Measurements from ENCODE around the gene FARP2.

Gene FARP2

DNA sequence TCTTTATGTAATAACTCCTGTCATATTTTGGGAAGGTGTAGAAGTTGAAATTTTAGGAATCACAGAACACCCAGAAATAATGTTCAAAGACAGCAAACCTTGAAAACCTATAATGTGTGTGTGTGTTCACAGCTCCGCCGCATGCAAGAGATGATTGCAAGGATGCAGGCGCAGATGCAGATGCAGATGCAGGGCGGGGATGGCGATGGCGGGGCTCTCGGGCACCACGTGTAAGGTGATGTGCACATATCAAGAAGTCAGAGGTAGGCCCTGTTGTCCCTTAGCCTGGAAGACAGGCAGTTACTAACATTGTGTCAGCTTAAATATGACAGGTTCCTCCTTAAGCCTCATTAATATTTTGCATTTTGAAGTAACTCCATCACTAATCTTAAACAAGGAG, 6.1 kb upstream of the FARP2 start:
- no peaks in the 10 kb centered on the region for H3K4me1 ChIP-seq (ENCODE audit: control insufficient read depth, insufficient read depth, low read length, poor library complexity, severe bottlenecking)
- no peak overlapping the region for H3K27ac ChIP-seq (ENCODE audit: insufficient read depth, low read length, poor library complexity, severe bottlenecking)
- H3K4me3 ChIP-seq (ENCODE audit: insufficient read depth, low read depth, low read length, poor library complexity, severe bottlenecking), result no peak overlapping the region
- no peaks in the 10 kb centered on the region for H3K9me3 ChIP-seq (ENCODE audit: control insufficient read depth, low read length)
- no peaks in the 10 kb centered on the region for H3K27me3 ChIP-seq (replicated peaks; ENCODE audit: control insufficient read depth, insufficient read depth, low read length, poor library complexity, severe bottlenecking)
- no peak for DNase-seq
- peaks cover 62% of the 10 kb centered on the region for H3K36me3 ChIP-seq (ENCODE audit: control insufficient read depth, insufficient read depth, low read length)

GRCh38 chr2:241350530-241350877, 5.6 kb upstream of the FARP2 start:
- peaks cover 57% of the 10 kb centered on the region for H3K36me3 ChIP-seq (ENCODE audit: control insufficient read depth, insufficient read depth, low read length)
- H3K27me3 ChIP-seq (replicated peaks; ENCODE audit: control insufficient read depth, insufficient read depth, low read length, poor library complexity, severe bottlenecking), result no peaks in the 10 kb centered on the region
- H3K9me3 ChIP-seq (ENCODE audit: control insufficient read depth, low read length), result no peaks in the 10 kb centered on the region
- no peak overlapping the region for H3K4me3 ChIP-seq (ENCODE audit: insufficient read depth, low read depth, low read length, poor library complexity, severe bottlenecking)
- no peak overlapping the region for H3K27ac ChIP-seq (ENCODE audit: insufficient read depth, low read length, poor library complexity, severe bottlenecking)
- no peak for DNase-seq
- peaks cover 4% of the 10 kb centered on the region for H3K4me1 ChIP-seq (ENCODE audit: control insufficient read depth, insufficient read depth, low read length, poor library complexity, severe bottlenecking)

- no peak overlapping the region for H3K4me3 ChIP-seq (ENCODE audit: insufficient read depth, low read depth, low read length, poor library complexity, severe bottlenecking)
- DNase-seq, result no peak
- H3K4me1 ChIP-seq (ENCODE audit: control insufficient read depth, insufficient read depth, low read length, poor library complexity, severe bottlenecking), result peaks cover 4% of the 10 kb centered on the region
- no peaks in the 10 kb centered on the region for H3K9me3 ChIP-seq (ENCODE audit: control insufficient read depth, low read length)
- peaks cover 51% of the 10 kb centered on the region for H3K36me3 ChIP-seq (ENCODE audit: control insufficient read depth, insufficient read depth, low read length)
- no peak overlapping the region for H3K27ac ChIP-seq (ENCODE audit: insufficient read depth, low read length, poor library complexity, severe bottlenecking)
- H3K27me3 ChIP-seq (replicated peaks; ENCODE audit: control insufficient read depth, insufficient read depth, low read length, poor library complexity, severe bottlenecking), result no peaks in the 10 kb centered on the region
Measured at GRCh38 chr2:241350878-241351639, 5.0 kb upstream of the FARP2 start.

DNA sequence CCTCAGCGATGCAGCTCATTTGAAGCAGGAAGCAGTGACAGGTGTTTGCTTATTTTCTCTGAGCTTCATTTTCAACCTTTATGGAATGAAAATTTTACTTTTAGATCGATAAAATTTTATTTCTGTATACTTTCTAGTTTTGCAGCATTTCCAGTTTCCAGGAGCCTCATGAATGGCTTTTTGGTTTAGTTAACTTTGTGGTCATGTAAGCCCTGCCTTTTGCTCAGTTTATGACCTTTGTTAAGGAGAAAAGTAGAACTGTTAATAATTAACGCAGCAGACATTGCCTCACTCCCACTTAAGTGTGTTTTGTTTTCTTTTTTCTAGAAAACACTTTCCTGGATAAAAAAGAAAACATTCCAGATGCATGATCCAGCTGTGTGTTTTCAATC, 4.4 kb upstream of the FARP2 start:
- Histone ChIP-seq H3K27me3 (replicated peaks; ENCODE audit: control insufficient read depth, insufficient read depth, low read length, poor library complexity, severe bottlenecking) (no peaks in the 10 kb centered on the region), H3K4me1 (ENCODE audit: control insufficient read depth, insufficient read depth, low read length, poor library complexity, severe bottlenecking) (peaks cover 7% of the 10 kb centered on the region), H3K9me3 (ENCODE audit: control insufficient read depth, low read length) (no peaks in the 10 kb centered on the region), H3K4me3 (ENCODE audit: insufficient read depth, low read depth, low read length, poor library complexity, severe bottlenecking) (no peak overlapping the region), H3K27ac (ENCODE audit: insufficient read depth, low read length, poor library complexity, severe bottlenecking) (no peak overlapping the region), H3K36me3 (ENCODE audit: control insufficient read depth, insufficient read depth, low read length) (peaks cover 45% of the 10 kb centered on the region)
- no peak for DNase-seq

DNA sequence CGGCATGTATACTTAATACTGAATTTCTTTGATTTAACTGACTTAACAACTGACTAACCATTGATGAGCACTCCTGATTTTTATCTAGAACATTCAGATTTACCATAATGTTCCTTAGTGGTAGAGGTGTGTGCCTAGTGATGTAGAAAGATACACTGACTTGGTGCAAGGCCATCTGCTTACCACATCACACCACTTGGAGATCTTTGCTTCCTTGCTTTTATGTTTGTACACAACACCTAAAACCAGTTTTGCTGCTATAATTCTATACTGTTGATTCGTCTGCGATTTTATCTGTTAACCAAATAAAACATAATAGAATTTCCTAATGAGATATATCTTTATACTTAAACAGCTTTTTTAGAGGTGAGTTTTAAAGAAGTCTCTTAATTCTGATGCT, 3.9 kb upstream of the FARP2 start:
- Histone ChIP-seq H3K36me3 (ENCODE audit: control insufficient read depth, insufficient read depth, low read length) (peaks cover 40% of the 10 kb centered on the region), H3K9me3 (ENCODE audit: control insufficient read depth, low read length) (no peaks in the 10 kb centered on the region), H3K27ac (ENCODE audit: insufficient read depth, low read length, poor library complexity, severe bottlenecking) (no peak overlapping the region), H3K27me3 (replicated peaks; ENCODE audit: control insufficient read depth, insufficient read depth, low read length, poor library complexity, severe bottlenecking) (no peaks in the 10 kb centered on the region), H3K4me1 (ENCODE audit: control insufficient read depth, insufficient read depth, low read length, poor library complexity, severe bottlenecking) (peaks cover 13% of the 10 kb centered on the region), H3K4me3 (ENCODE audit: insufficient read depth, low read depth, low read length, poor library complexity, severe bottlenecking) (no peak overlapping the region)
- DNase-seq, result no peak

- peak; percentile 59 to 77 (median 69) for DNase-seq
- no peaks in the 10 kb centered on the region for H3K27me3 ChIP-seq (replicated peaks; ENCODE audit: control insufficient read depth, insufficient read depth, low read length, poor library complexity, severe bottlenecking)
- peaks cover 13% of the 10 kb centered on the region for H3K4me1 ChIP-seq (ENCODE audit: control insufficient read depth, insufficient read depth, low read length, poor library complexity, severe bottlenecking)
- H3K9me3 ChIP-seq (ENCODE audit: control insufficient read depth, low read length), result no peaks in the 10 kb centered on the region
- no peak overlapping the region for H3K4me3 ChIP-seq (ENCODE audit: insufficient read depth, low read depth, low read length, poor library complexity, severe bottlenecking)
- peaks cover 18% of the 10 kb centered on the region for H3K36me3 ChIP-seq (ENCODE audit: control insufficient read depth, insufficient read depth, low read length)
- no peak overlapping the region for H3K27ac ChIP-seq (ENCODE audit: insufficient read depth, low read length, poor library complexity, severe bottlenecking)
Measured at GRCh38 chr2:241354668-241355658, 1.1 kb upstream of the FARP2 start.

- Histone ChIP-seq H3K4me3 (ENCODE audit: insufficient read depth, low read depth, low read length, poor library complexity, severe bottlenecking) (peak overlapping the region; percentile 62), H3K27ac (ENCODE audit: insufficient read depth, low read length, poor library complexity, severe bottlenecking) (no peak overlapping the region), H3K4me1 (ENCODE audit: control insufficient read depth, insufficient read depth, low read length, poor library complexity, severe bottlenecking) (peaks cover 13% of the 10 kb centered on the region), H3K36me3 (ENCODE audit: control insufficient read depth, insufficient read depth, low read length) (no peaks in the 10 kb centered on the region), H3K9me3 (ENCODE audit: control insufficient read depth, low read length) (no peaks in the 10 kb centered on the region), H3K27me3 (replicated peaks; ENCODE audit: control insufficient read depth, insufficient read depth, low read length, poor library complexity, severe bottlenecking) (no peaks in the 10 kb centered on the region)
- no peak for DNase-seq
Measured at GRCh38 chr2:241356871-241357260, 781 bp downstream of the FARP2 start.

- no peak for DNase-seq
Measured at GRCh38 chr2:241357531-241357930, 1.4 kb downstream of the FARP2 start.

DNA sequence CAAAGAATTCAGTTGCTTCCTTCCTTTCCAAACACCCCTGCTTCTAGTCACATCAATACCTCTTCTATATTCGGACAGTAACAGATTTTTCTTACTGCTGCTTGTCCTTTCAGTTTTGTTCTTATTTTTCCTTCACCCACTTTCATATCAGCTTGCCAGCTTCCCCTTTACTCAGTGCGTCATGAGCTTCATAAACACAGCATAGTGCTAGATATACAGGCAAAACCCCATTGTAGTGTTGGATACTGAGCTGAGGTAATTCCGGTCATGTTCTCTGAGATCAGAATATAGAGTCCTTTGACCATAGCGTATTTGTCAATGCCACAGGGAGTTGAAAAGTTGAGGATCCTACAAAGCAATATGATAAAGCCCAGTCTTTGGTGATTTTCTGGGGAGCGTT, 2.4 kb downstream of the FARP2 start:
- H3K9me3 ChIP-seq (ENCODE audit: control insufficient read depth, low read length), result no peaks in the 10 kb centered on the region
- no peak overlapping the region for H3K27ac ChIP-seq (ENCODE audit: insufficient read depth, low read length, poor library complexity, severe bottlenecking)
- no peak for DNase-seq
- H3K4me3 ChIP-seq (ENCODE audit: insufficient read depth, low read depth, low read length, poor library complexity, severe bottlenecking), result no peak overlapping the region
- no peaks in the 10 kb centered on the region for H3K27me3 ChIP-seq (replicated peaks; ENCODE audit: control insufficient read depth, insufficient read depth, low read length, poor library complexity, severe bottlenecking)
- peaks cover 13% of the 10 kb centered on the region for H3K4me1 ChIP-seq (ENCODE audit: control insufficient read depth, insufficient read depth, low read length, poor library complexity, severe bottlenecking)
- no peaks in the 10 kb centered on the region for H3K36me3 ChIP-seq (ENCODE audit: control insufficient read depth, insufficient read depth, low read length)

More at GRCh38 chr2:241357531-241357930, 1.4 kb downstream of the FARP2 start:
- Histone ChIP-seq H3K27me3 (replicated peaks; ENCODE audit: control insufficient read depth, insufficient read depth, low read length, poor library complexity, severe bottlenecking) (no peaks in the 10 kb centered on the region), H3K9me3 (ENCODE audit: control insufficient read depth, low read length) (no peaks in the 10 kb centered on the region), H3K36me3 (ENCODE audit: control insufficient read depth, insufficient read depth, low read length) (no peaks in the 10 kb centered on the region), H3K4me3 (ENCODE audit: insufficient read depth, low read depth, low read length, poor library complexity, severe bottlenecking) (no peak overlapping the region), H3K27ac (ENCODE audit: insufficient read depth, low read length, poor library complexity, severe bottlenecking) (no peak overlapping the region), H3K4me1 (ENCODE audit: control insufficient read depth, insufficient read depth, low read length, poor library complexity, severe bottlenecking) (peaks cover 13% of the 10 kb centered on the region)

GRCh38 chr2:241359481-241360045, 3.5 kb downstream of the FARP2 start:
- no peak for DNase-seq
- H3K27ac ChIP-seq (ENCODE audit: insufficient read depth, low read length, poor library complexity, severe bottlenecking), result no peak overlapping the region
- H3K9me3 ChIP-seq (ENCODE audit: control insufficient read depth, low read length), result no peaks in the 10 kb centered on the region
- no peaks in the 10 kb centered on the region for H3K27me3 ChIP-seq (replicated peaks; ENCODE audit: control insufficient read depth, insufficient read depth, low read length, poor library complexity, severe bottlenecking)
- H3K4me3 ChIP-seq (ENCODE audit: insufficient read depth, low read depth, low read length, poor library complexity, severe bottlenecking), result no peak overlapping the region
- H3K36me3 ChIP-seq (ENCODE audit: control insufficient read depth, insufficient read depth, low read length), result no peaks in the 10 kb centered on the region
- peaks cover 13% of the 10 kb centered on the region for H3K4me1 ChIP-seq (ENCODE audit: control insufficient read depth, insufficient read depth, low read length, poor library complexity, severe bottlenecking)
